ENCODE results near the gene CTXND1.

GRCh38 chr15:80266113-80266512, 14.1 kb upstream of the CTXND1 start:
- TF ChIP-seq ZNF274 (IDR thresholded peaks at IDR 0.05; ENCODE audit: low read depth, low read length) = no peak
- no peak for TF ChIP-seq YY1 (IDR thresholded peaks at IDR 0.05; ENCODE audit: insufficient read depth, insufficient read length)

Measured in NT2/D1 (cell line).